ENCODE data around the gene RABGEF1. TPM values are rescaled to one million over a fixed set of nuclear protein-coding genes. Genes with fewer than 3 reads are reported as not detected.

Gene RABGEF1
- total and polyA plus RNA-seq, 2 of the 8 experiments (the other 6 are each of a cell fraction or from before 2014, with no cell fraction given), result 10.2 to 18.0 TPM

GRCh38 chr7:66739953-66740301 is 606 bp upstream of the RABGEF1 start:
- Histone ChIP-seq H3K4ac (replicated peaks; ENCODE audit: insufficient read length, low read depth, low read length) (no peak overlapping the region), H3K27ac (ENCODE audit: low read depth, low read length) (peak overlapping the region; percentile 78), H3K79me1 (ENCODE audit: low read depth, low read length) (no peaks in the 10 kb centered on the region; the same call in 1 of the 2 replicates), H3K56ac (replicated peaks; ENCODE audit: insufficient read length, low read depth, low read length) (no peak overlapping the region), H3K14ac (ENCODE audit: insufficient read length) (no peak overlapping the region), H3K4me3 (ENCODE audit: extremely low read depth in 1 of 4, insufficient read depth in 2 of 4, low read depth in 3 of 4, low read length in 4 of 4) (peak overlapping the region; percentile 75 to 98 (median 78)), H3K9ac (replicated peaks in 1 of 4; ENCODE audit: extremely low read depth in 1 of 4, low read depth in 3 of 4, low read length in 3 of 4) (peak overlapping the region; percentile 49 to 92 (median 78); a peak in 6 of 7 replicates), H4K8ac (ENCODE audit: extremely low read depth, insufficient read depth, low read length) (no peak overlapping the region), H2AFZ (ENCODE audit: low read length) (peak overlapping the region; percentile 72; the same call in 1 of the 2 replicates), H3K23me2 (ENCODE audit: low read depth, low read length) (peaks cover 3% of the 10 kb centered on the region; the same call in 1 of the 2 replicates), H3K23ac (ENCODE audit: insufficient read length) (no peak overlapping the region), H3K18ac (ENCODE audit: extremely low read depth, low read length) (no peak overlapping the region; the same call in none of the 2 replicates), H2BK20ac (ENCODE audit: low read length) (no peak overlapping the region), H2BK5ac (ENCODE audit: low read depth, low read length) (peak overlapping the region; percentile 73; the same call in 1 of the 2 replicates), H3K9me3 (ENCODE audit: insufficient read depth in 2 of 2, low read depth in 1 of 2, low read length in 1 of 2) (peaks cover 0 to 7% of the 10 kb centered on the region in 2 experiments; a peak in 1 of 4 replicates), H3K4me1 (replicated peaks in 1 of 4; ENCODE audit: control insufficient read depth in 3 of 4, insufficient read depth in 4 of 4, low read length in 3 of 4) (no peaks in the 10 kb centered on the region; a peak in 1 of 7 replicates), H3K36me3 (ENCODE audit: control insufficient read depth in 2 of 4, insufficient read depth in 4 of 4, low read length in 3 of 4) (0 out of 8 replicates have a peak, but pooled peaks cover 0 to 4% (median 0%) of the 10 kb centered on the region in 4 experiments), H3K79me2 (ENCODE audit: control insufficient read depth in 1 of 2, insufficient read depth in 2 of 2, low read length in 2 of 2) (peaks cover 3 to 29% of the 10 kb centered on the region in 2 experiments; a peak in 2 of 4 replicates), H3K4me2 (ENCODE audit: insufficient read depth in 1 of 2, low read depth in 2 of 2, low read length in 2 of 2) (peak overlapping the region; percentile 65 to 66), H2BK15ac (ENCODE audit: low read length) (no peak overlapping the region), H2BK120ac (replicated peaks; ENCODE audit: low read depth, low read length) (no peak overlapping the region), H4K91ac (replicated peaks; ENCODE audit: insufficient read length, low read length) (no peak overlapping the region), H4K20me1 (replicated peaks in 1 of 2; ENCODE audit: control insufficient read depth in 1 of 2, insufficient read depth in 2 of 2, low read length in 2 of 2) (peaks cover 0 to 2% of the 10 kb centered on the region in 2 experiments), H2BK12ac (ENCODE audit: low read depth, low read length) (no peak overlapping the region), H3K27me3 (replicated peaks in 1 of 4; ENCODE audit: control insufficient read depth in 3 of 4, extremely low read depth in 1 of 4, insufficient read depth in 3 of 4, low read length in 3 of 4) (no peaks in the 10 kb centered on the region), H4K5ac (ENCODE audit: insufficient read length, low read depth, low read length) (no peak overlapping the region), H2AK5ac (ENCODE audit: low read depth, low read length) (no peak overlapping the region)
- ChIA-PET CTCF (ENCODE audit: partially characterized antibody) (interaction anchor here (1.3 kb wide), 1 partner anchor 44 kb away, joined by 4 read pairs; no protein-coding TSS in a partner anchor), POLR2A (ENCODE audit: partially characterized antibody) (interaction anchor here (0.6 to 1.9 kb wide), 10 partner anchors 12 to 148 kb away, joined by 3 to 6 read pairs (median 4); no protein-coding TSS in a partner anchor)
- no peak for DNase-seq (ENCODE audit: low read depth in 1 of 2, low spot score in 2 of 2)
- 34% methylated on average over 12 of the region's 12 CpGs; no CpG with 5 or more reads in 1 of the 2 experiments for WGBS, 2 experiments (ENCODE audit: extremely low coverage in 1 of 2, insufficient coverage in 1 of 2, insufficient read length in 1 of 2, insufficient replicate concordance in 2 of 2, low coverage in 1 of 2, low lambda C conversion rate in 2 of 2, missing lambda C conversion rate in 1 of 2)
- no peak for FAIRE-seq
- TF ChIP-seq FOSL1 (IDR thresholded peaks at IDR 0.05; ENCODE audit: insufficient read depth, low read depth, low read length) (no peak), ZNF274 (IDR thresholded peaks at IDR 0.05; ENCODE audit: borderline replicate concordance, extremely low read depth, low read length) (no peak)
